ENCODE measurements around the gene PRELID3B.

DNA sequence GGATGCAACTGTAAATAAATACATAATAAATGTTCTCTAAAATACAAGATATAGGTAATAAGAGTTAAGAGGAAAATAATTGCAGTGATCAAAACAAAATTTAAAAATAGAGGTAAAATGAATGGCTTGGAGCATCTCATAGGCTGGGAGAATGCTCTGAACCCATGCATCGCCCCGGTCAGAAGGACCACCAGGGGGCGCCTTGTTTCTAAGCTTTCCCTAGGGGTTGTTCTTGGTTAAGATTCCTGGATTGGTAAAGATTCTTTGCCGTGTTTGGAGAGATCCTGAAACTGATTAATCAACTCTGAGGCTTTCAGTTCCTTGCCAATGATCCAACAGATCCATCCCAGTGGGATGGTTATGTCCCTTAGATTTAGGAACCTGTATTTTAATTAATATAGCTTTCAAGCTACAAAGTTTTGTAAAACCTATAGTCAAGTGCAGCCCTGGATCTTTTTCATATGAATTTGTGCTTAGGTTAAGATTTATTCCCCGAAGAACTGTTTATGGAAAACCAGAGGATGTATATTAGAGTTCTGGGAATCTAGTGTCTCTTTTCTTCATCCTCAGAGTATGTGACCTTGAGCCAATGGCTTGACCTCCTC is 45.3 kb upstream of the PRELID3B start:
- TF ChIP-seq, protein P1, sequence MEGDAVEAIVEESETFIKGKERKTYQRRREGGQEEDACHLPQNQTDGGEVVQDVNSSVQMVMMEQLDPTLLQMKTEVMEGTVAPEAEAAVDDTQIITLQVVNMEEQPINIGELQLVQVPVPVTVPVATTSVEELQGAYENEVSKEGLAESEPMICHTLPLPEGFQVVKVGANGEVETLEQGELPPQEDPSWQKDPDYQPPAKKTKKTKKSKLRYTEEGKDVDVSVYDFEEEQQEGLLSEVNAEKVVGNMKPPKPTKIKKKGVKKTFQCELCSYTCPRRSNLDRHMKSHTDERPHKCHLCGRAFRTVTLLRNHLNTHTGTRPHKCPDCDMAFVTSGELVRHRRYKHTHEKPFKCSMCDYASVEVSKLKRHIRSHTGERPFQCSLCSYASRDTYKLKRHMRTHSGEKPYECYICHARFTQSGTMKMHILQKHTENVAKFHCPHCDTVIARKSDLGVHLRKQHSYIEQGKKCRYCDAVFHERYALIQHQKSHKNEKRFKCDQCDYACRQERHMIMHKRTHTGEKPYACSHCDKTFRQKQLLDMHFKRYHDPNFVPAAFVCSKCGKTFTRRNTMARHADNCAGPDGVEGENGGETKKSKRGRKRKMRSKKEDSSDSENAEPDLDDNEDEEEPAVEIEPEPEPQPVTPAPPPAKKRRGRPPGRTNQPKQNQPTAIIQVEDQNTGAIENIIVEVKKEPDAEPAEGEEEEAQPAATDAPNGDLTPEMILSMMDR (IDR thresholded peaks at IDR 0.05) = peak; percentile 65 to 76 (median 70)
- TF ChIP-seq POLR2A (IDR thresholded peaks at IDR 0.05) = no peak
- TF ChIP-seq POLR2AphosphoS5 (IDR thresholded peaks at IDR 0.05) = no peak
